RWPE2 (cell line): ENCODE results near the gene OPN4.

Source experiments
- ATAC-seq: fragments of 200-7000 bp; cut with Tn5 transposase; 3 replicates; pipeline ENCODE4 v1.9.1; 2021; ENCODE audit warnings: low read depth
- DNase-seq: peaks from one replicate; pipeline ENCODE4 v3.0.0-alpha.2; 2020; ENCODE audit warnings: low spot score
- H3K27ac ChIP-seq: fragments of 450-650 bp; 2 replicates; pipeline ENCODE4 v1.5.1; 2017; ENCODE audit warnings: mild to moderate bottlenecking; ENCODE audit not compliant: poor library complexity, severe bottlenecking
- H3K27me3 ChIP-seq: fragments of 250-450 bp; sonication (Bioruptor Pico); 2 replicates; pipeline ENCODE4 v1.5.1; 2021; ENCODE audit warnings: mild to moderate bottlenecking, moderate library complexity; ENCODE audit not compliant: insufficient read depth, poor library complexity, severe bottlenecking
- H3K36me3 ChIP-seq: fragments of 250-450 bp; sonication (Bioruptor Pico); 2 replicates; pipeline ENCODE4 v1.5.1; 2020; ENCODE audit warnings: low read depth, mild to moderate bottlenecking, moderate library complexity
- H3K4me1 ChIP-seq: fragments of 250-450 bp; sonication (Bioruptor Pico); 2 replicates; pipeline ENCODE4 v1.5.1; 2021; ENCODE audit warnings: mild to moderate bottlenecking, moderate library complexity; ENCODE audit not compliant: insufficient read depth, poor library complexity, severe bottlenecking
- H3K4me3 ChIP-seq: fragments of 250-450 bp; sonication (Bioruptor Pico); 2 replicates; pipeline ENCODE4 v1.5.1; 2021; ENCODE audit warnings: mild to moderate bottlenecking, moderate library complexity; ENCODE audit not compliant: severe bottlenecking
- H3K9me3 ChIP-seq: fragments of 250-450 bp; sonication (Bioruptor Pico); 2 replicates; pipeline ENCODE4 v1.5.1; 2021; ENCODE audit warnings: mild to moderate bottlenecking, moderate library complexity; ENCODE audit not compliant: severe bottlenecking
- CTCF ChIP-seq: fragments of 450-650 bp; IDR thresholded peaks from one replicate; pipeline ENCODE4 v1.5.1; 2017; ENCODE audit warnings: mild to moderate bottlenecking, moderate library complexity; ENCODE audit not compliant: poor library complexity, severe bottlenecking

Gene OPN4

GRCh38 chr10:86705139-86705538 is 50.8 kb downstream of the OPN4 start:
- H3K27ac ChIP-seq = no peak overlapping the region
- H3K4me1 ChIP-seq = no peaks in the 10 kb centered on the region
- H3K4me3 ChIP-seq = no peak overlapping the region
- no peaks in the 10 kb centered on the region for H3K9me3 ChIP-seq
- ATAC-seq (no peak), DNase-seq (no peak)
- no peaks in the 10 kb centered on the region for H3K27me3 ChIP-seq
- no peaks in the 10 kb centered on the region for H3K36me3 ChIP-seq
- TF ChIP-seq CTCF = no peak

- Histone ChIP-seq H3K27ac (no peak overlapping the region), H3K27me3 (no peaks in the 10 kb centered on the region), H3K4me3 (no peak overlapping the region), H3K9me3 (no peaks in the 10 kb centered on the region), H3K36me3 (no peaks in the 10 kb centered on the region), H3K4me1 (no peaks in the 10 kb centered on the region)
- no peak for ATAC-seq
- TF ChIP-seq CTCF = no peak
- no peak for DNase-seq
Measured at GRCh38 chr10:86705905-86706304, 51.6 kb downstream of the OPN4 start.

GRCh38 chr10:86706401-86706841 is 52.1 kb downstream of the OPN4 start:
- H3K36me3 ChIP-seq = no peaks in the 10 kb centered on the region
- no peak for ATAC-seq
- no peak for TF ChIP-seq CTCF
- no peaks in the 10 kb centered on the region for H3K4me1 ChIP-seq
- no peak overlapping the region for H3K4me3 ChIP-seq
- H3K27me3 ChIP-seq = no peaks in the 10 kb centered on the region
- DNase-seq = peak; percentile 47
- H3K9me3 ChIP-seq = no peaks in the 10 kb centered on the region
- no peak overlapping the region for H3K27ac ChIP-seq

GRCh38 chr10:86706977-86707376 is 52.6 kb downstream of the OPN4 start:
- Histone ChIP-seq H3K4me3 (no peak overlapping the region), H3K36me3 (no peaks in the 10 kb centered on the region), H3K9me3 (no peaks in the 10 kb centered on the region), H3K4me1 (no peaks in the 10 kb centered on the region), H3K27ac (no peak overlapping the region), H3K27me3 (no peaks in the 10 kb centered on the region)
- no peak for ATAC-seq
- DNase-seq = no peak
- no peak for TF ChIP-seq CTCF

- Histone ChIP-seq H3K27me3 (no peaks in the 10 kb centered on the region), H3K27ac (no peak overlapping the region), H3K4me1 (no peaks in the 10 kb centered on the region), H3K36me3 (no peaks in the 10 kb centered on the region), H3K4me3 (no peak overlapping the region), H3K9me3 (no peaks in the 10 kb centered on the region)
- DNase-seq (peak; percentile 45), ATAC-seq (no peak)
- TF ChIP-seq CTCF = no peak
Measured at GRCh38 chr10:86707505-86707904, 53.2 kb downstream of the OPN4 start.
